Pancreas (tissue), 10 donors: ENCODE data around the gene CCDC51. TPM values are rescaled to one million over a fixed set of nuclear protein-coding genes. Genes with fewer than 3 reads are reported as not detected.

Source experiments
- ATAC-seq, 4 donors: fragments of 200-7000 bp; cut with Tn5 transposase; one replicate each; pipeline versions ENCODE4 v1.8.0 to v1.9.1; 2020; ENCODE audit warnings: mild to moderate bottlenecking in 4 of 4, moderate library complexity in 4 of 4
- DNase-seq, 6 donors: peaks; one replicate each; pipeline ENCODE4 v3.0.0-alpha.2; 2020
- FAIRE-seq: peaks from 2 replicates; lab custom pipeline; 2012; peaks lifted over from hg19 to GRCh38; lab: Jason Lieb, UNC
- H3K27ac ChIP-seq, 4 donors: fragments of 200-600 bp; sonication (generic); 1 replicate in 3 of 4; 2 replicates in 1 of 4; pipeline versions ENCODE4 v1.5.0 to v1.8.0; 2020
- H3K27me3 ChIP-seq, 4 donors: fragments of 200-600 bp; one replicate each; pipeline ENCODE4 v1.8.0; 2021
- H3K36me3 ChIP-seq, 3 donors: fragments of 200-600 bp; sonication (generic) in 1 of 3; one replicate each; pipeline versions ENCODE4 v1.5.0 to v1.8.0; 2020 to 2021
- H3K4me1 ChIP-seq, 3 donors: fragments of 200-600 bp; one replicate each; pipeline ENCODE4 v1.8.0; 2021
- H3K4me3 ChIP-seq, 4 donors: fragments of 200-600 bp; sonication (generic) in 2 of 4; one replicate each; pipeline versions ENCODE4 v1.5.0 to v1.8.0; 2020 to 2021
- H3K9me3 ChIP-seq, 4 donors: fragments of 200-600 bp; one replicate each; pipeline ENCODE4 v1.8.0; 2021
- WGBS, 2 donors: extraction: QIAGEN DNeasy Blood & Tissue Kit; methylation state at CpG; one replicate each; pipeline ENCODE4 v1.1.7; 2013; 5-methylcytosine and 5-hydroxymethylcytosine counted together
- intact Hi-C, 3 donors: fragments of 100-400 bp; cut with DNase I; formaldehyde crosslinking; loops; one replicate each; pipeline versions ENCODE4 v1.11.1 to v1.14.2; 2022
- polyA plus RNA-seq, 2 donors: library from polyadenylated mRNA; stranded (reverse); fragments of 200-250 nt; gene quantifications; one replicate each; pipeline ENCODE4 v1.2.3, GENCODE V29; 2013
- total RNA-seq, 6 donors: library from RNA; stranded (reverse); fragmentation: NEBNext Ultra II Directional in 4 of 6; extraction: Animal tissue kit (Norgen Biotek cat#: 25700) in 4 of 6; gene quantifications; one replicate each; pipeline versions ENCODE4 v1.2.1 to v1.2.4, GENCODE V29; 2021 to 2023
- TF ChIP-seq, protein P1 (sequence below), 4 donors: fragments of 200-600 bp; sonication (generic) in 3 of 4; IDR thresholded peaks; one replicate each; pipeline versions ENCODE4 v1.5.0 to v1.8.0; 2021; ENCODE audit warnings: antibody characterized with exemption in 4 of 4
- donor health status: healthy with polysubstance abuse.
- donor health status: DM: no; HTN: no; CAD: no; lungs with moderate emphysema.
- donor health status: DM: no; HTN: no; CAD: no.
- donor health status: control.
- donor health status: control.
- donor health status: Bipolar disorder and iron deficiency.
- donor health status: DM: yes; HTN: yes; CAD: no.
- donor health status: DM: no; HTN: no; CAD: no.
- donor health status: DM: no; HTN: no; CAD: no.
- donor health status: DM: yes; HTN: yes; CAD: no.

Gene CCDC51
- total and polyA plus RNA-seq, 8 donors = 1.6 to 5.8 (median 3.3) TPM

GRCh38 chr3:48408823-48409281, 31.1 kb downstream of the CCDC51 start:
- TF ChIP-seq, protein P1, sequence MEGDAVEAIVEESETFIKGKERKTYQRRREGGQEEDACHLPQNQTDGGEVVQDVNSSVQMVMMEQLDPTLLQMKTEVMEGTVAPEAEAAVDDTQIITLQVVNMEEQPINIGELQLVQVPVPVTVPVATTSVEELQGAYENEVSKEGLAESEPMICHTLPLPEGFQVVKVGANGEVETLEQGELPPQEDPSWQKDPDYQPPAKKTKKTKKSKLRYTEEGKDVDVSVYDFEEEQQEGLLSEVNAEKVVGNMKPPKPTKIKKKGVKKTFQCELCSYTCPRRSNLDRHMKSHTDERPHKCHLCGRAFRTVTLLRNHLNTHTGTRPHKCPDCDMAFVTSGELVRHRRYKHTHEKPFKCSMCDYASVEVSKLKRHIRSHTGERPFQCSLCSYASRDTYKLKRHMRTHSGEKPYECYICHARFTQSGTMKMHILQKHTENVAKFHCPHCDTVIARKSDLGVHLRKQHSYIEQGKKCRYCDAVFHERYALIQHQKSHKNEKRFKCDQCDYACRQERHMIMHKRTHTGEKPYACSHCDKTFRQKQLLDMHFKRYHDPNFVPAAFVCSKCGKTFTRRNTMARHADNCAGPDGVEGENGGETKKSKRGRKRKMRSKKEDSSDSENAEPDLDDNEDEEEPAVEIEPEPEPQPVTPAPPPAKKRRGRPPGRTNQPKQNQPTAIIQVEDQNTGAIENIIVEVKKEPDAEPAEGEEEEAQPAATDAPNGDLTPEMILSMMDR (IDR thresholded peaks at IDR 0.05) = no peak
- H3K36me3 ChIP-seq = peaks cover 0 to 76% (median 17%) of the 10 kb centered on the region in 3 donors
- H3K27me3 ChIP-seq = no peaks in the 10 kb centered on the region
- peak in 4 of 6 donors; percentile 2 to 51 (median 32) for DNase-seq
- ATAC-seq = no peak
- WGBS, 2 donors = 85 to 88% methylated on average over 4 of the region's 4 CpGs
- H3K27ac ChIP-seq = no peak overlapping the region
- no peaks in the 10 kb centered on the region for H3K9me3 ChIP-seq
- intact Hi-C loops = no loop called here
- no peaks in the 10 kb centered on the region for H3K4me1 ChIP-seq
- FAIRE-seq = no peak
- H3K4me3 ChIP-seq = no peak overlapping the region

DNA sequence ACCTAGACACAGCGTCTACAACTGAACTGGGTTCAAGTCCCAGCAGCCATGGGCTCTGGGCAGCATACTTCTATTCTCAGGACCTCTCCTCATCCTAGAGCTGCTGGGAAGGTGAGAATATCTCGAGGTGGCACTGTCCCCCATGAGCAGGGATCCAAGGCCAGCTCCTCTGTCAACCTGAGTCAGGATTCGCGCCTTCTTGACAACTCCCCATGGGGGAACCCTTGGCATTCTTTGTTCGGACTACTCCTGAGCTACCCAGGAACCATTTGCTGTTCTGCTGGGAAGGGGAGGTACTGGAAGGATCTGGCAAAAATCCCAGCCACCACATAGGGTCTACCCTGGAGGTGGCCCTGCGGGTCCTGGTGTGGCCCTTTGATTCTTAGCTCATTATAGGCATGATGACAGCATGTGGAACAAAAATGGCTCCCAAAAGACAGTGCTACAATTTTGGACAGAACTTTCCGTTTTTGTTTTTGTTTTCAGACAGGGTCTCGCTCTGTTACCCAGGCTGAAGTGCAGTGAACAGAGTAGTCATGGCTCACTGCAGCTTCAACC, 32.3 kb downstream of the CCDC51 start:
- peaks cover 0 to 67% (median 16%) of the 10 kb centered on the region in 3 donors for H3K36me3 ChIP-seq
- no peaks in the 10 kb centered on the region for H3K4me1 ChIP-seq
- ATAC-seq = no peak
- no peaks in the 10 kb centered on the region for H3K9me3 ChIP-seq
- FAIRE-seq = no peak
- H3K27me3 ChIP-seq = no peaks in the 10 kb centered on the region
- TF ChIP-seq, protein P1 (IDR thresholded peaks at IDR 0.05) = no peak
- DNase-seq = peak in 1 of 6 donors; percentile 21
- 86 to 88% methylated on average over 8 of the region's 8 CpGs for WGBS, 2 donors
- H3K4me3 ChIP-seq = no peak overlapping the region
- intact Hi-C loops = no loop called here
- no peak overlapping the region for H3K27ac ChIP-seq

DNA sequence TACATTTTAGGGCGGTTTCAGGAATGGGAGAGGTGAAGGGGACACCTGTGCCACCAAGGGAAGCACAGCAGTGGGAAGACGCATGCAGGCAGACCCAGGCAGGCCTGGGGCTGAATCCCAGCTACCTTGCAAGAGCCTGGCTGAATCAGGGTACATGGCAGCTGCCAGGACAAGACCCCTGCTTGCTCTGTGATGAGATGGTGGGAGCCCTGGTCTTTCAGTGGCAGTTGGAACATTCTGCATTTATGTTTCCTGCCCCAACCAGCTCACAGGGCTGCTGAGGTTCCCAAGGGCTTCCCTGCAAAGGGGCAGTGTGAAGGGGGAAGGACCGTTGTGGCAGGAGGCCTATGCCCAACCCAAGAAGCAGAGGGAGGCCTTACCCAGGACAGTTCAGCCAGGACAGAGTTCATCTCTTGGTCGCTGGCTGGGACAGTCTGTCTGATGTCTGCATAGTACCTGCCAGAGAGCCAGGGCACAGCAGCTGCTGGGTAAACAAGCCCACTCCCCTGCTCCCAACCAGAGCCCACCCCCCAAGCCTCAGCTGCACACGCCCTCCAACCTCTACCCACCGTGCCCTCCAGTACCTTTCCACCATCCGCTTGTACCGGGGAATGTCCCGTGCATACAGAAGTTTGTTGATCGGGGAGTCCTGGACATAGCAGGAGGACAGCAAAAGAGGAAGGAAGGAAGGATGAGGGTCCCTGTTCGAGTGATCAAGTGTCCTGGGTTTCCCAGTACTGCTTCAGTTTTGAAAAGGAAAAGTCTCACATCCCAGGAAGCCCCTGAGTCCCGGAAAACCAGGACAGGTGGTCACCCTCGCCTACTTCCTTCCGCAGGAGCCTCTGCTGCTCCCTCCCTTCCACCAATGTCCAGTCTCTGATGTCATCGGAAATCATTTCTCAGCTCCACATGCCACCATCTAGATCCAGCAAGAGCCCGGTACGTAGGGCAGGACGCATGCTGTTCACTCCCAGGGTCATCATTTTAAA, 33.2 kb downstream of the CCDC51 start:
- Histone ChIP-seq H3K27me3 (no peaks in the 10 kb centered on the region), H3K27ac (no peak overlapping the region), H3K36me3 (peaks cover 0 to 58% (median 9%) of the 10 kb centered on the region in 3 donors), H3K4me3 (no peak overlapping the region), H3K4me1 (no peaks in the 10 kb centered on the region), H3K9me3 (no peaks in the 10 kb centered on the region)
- intact Hi-C loops = no loop called here
- FAIRE-seq (no peak), ATAC-seq (no peak), DNase-seq (peak in 4 of 6 donors; percentile 2 to 31 (median 22))
- TF ChIP-seq, protein P1 (IDR thresholded peaks at IDR 0.05) = no peak
- WGBS, 2 donors = 85 to 90% methylated on average over 18 of the region's 18 CpGs

- TF ChIP-seq, protein P1 (IDR thresholded peaks at IDR 0.05) = no peak
- Histone ChIP-seq H3K27me3 (no peaks in the 10 kb centered on the region), H3K36me3 (peaks cover 0 to 52% (median 5%) of the 10 kb centered on the region in 3 donors), H3K4me3 (no peak overlapping the region), H3K9me3 (no peaks in the 10 kb centered on the region), H3K27ac (no peak overlapping the region), H3K4me1 (no peaks in the 10 kb centered on the region)
- WGBS, 2 donors = 73 to 78% methylated on average over 1 of the region's 1 CpG
- DNase-seq (no peak), FAIRE-seq (no peak), ATAC-seq (no peak)
- intact Hi-C loops = no loop called here
Measured at GRCh38 chr3:48405971-48406370, 33.9 kb downstream of the CCDC51 start.
